Large intestine (tissue), 3 donors: ENCODE measurements around the gene RAD51B. TPM values are rescaled to one million over a fixed set of nuclear protein-coding genes. Genes with fewer than 3 reads are reported as not detected.

ENCODE experiments used
- DNase-seq, 2 donors: peaks; one replicate each; pipeline versions ENCODE4 v3.0.0 to v3.0.0-alpha.2; 2013
- H3K27ac ChIP-seq: one replicate; pipeline ENCODE4 v1.5.1; 2013; ENCODE audit warnings: low read length
- H3K27me3 ChIP-seq: 2 replicates; pipeline ENCODE4 v1.6.1; 2013; ENCODE audit warnings: low read length; ENCODE audit not compliant: control insufficient read depth, insufficient read depth
- H3K36me3 ChIP-seq: 2 replicates; pipeline ENCODE4 v1.6.1; 2013; ENCODE audit warnings: low read length; ENCODE audit not compliant: control insufficient read depth, insufficient read depth
- H3K4me1 ChIP-seq: one replicate; pipeline ENCODE4 v1.6.1; 2013; ENCODE audit warnings: low read length; ENCODE audit not compliant: control insufficient read depth, insufficient read depth
- H3K4me3 ChIP-seq: one replicate; pipeline ENCODE4 v1.5.1; 2013; ENCODE audit warnings: low read length
- H3K9me3 ChIP-seq: one replicate; pipeline ENCODE4 v1.6.1; 2013; ENCODE audit warnings: mild to moderate bottlenecking, low read depth, low read length, moderate library complexity; ENCODE audit not compliant: control insufficient read depth
- WGBS: methylation state at CpG from one replicate; pipeline ENCODE4 v1.1.5; 2013; ENCODE audit warnings: low lambda C conversion rate; ENCODE audit not compliant: insufficient coverage; 5-methylcytosine and 5-hydroxymethylcytosine counted together
- polyA plus RNA-seq: library from polyadenylated mRNA; unstranded; fragments of 120-200 nt; gene quantifications from one replicate; pipeline ENCODE4 v1.2.1, GENCODE V29; 2013

Gene RAD51B
- polyA plus RNA-seq, 1 donor: 6.4 TPM

DNA sequence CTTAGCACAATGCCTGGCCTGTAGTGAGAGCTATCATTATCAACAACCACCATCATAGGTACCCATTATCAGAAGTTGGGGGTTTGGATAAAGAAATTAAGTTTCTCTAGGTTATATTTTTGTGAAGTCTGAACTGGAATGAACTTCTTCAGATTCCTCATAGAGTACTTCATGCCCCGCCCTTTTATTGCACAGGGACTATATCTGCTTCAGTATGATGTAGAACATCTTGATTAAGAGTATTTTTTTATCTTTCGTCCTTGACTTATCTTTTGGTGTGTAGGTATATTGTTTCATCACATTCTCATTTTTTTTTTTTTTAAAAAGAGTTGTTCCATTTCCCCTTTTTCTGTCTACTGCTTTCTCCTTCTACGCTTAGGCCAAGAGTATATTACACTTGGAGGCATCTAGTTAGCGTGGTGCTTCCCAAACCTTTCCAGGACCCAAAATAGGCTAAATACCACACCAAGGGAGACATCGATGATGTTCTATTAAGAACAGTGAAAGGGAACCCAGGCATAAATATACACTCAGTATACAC lies 505.8 kb downstream of the RAD51B start:
- Histone ChIP-seq H3K4me1 (no peaks in the 10 kb centered on the region), H3K27ac (no peak overlapping the region), H3K36me3 (no peaks in the 10 kb centered on the region), H3K27me3 (no peaks in the 10 kb centered on the region), H3K9me3 (no peaks in the 10 kb centered on the region), H3K4me3 (no peak overlapping the region)
- no peak for DNase-seq
- 60% methylated on average over 1 of the region's 5 CpGs for WGBS

DNA sequence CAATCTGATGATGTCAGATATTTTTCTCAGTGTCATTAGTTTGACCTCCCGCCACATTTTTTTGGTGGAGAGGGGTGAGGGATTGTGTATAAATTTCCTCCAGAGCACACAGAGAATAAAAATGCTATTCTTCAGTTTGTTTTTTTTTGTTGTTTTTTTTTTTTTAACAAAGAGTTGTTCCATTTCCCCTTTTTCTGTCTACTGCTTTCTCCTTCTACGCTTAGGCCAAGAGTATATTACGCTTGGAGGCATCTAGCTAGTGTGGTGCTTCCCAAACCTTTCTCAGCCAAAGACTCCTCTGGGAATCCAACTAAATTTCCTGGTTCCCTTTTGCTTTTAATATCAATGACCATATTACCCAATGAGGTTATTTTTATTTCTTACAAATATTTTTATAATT lies 507.7 kb downstream of the RAD51B start:
- 100% methylated on average over 3 of the region's 3 CpGs for WGBS
- no peaks in the 10 kb centered on the region for H3K36me3 ChIP-seq
- no peaks in the 10 kb centered on the region for H3K4me1 ChIP-seq
- H3K27me3 ChIP-seq: no peaks in the 10 kb centered on the region
- H3K9me3 ChIP-seq: no peaks in the 10 kb centered on the region
- no peak overlapping the region for H3K27ac ChIP-seq
- no peak for DNase-seq
- H3K4me3 ChIP-seq: no peak overlapping the region

DNA sequence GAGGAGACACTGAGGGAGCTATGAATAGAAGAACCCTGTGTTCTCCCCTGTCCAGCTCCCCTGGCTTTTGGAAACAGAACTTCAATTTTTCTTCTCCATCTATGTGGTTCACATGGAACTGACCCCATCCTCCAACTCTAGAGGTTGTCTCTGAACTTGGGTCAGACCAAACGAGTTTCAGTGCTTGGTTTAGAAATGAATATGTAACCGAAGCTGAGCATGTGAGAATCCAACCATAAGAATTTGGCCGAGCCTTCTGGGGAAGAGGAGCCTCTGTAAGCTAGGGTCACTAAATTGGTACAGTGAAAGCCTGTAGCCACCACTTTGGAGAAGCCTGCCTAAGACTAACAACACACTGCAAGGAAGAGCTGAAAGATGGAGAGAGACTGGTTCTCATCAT lies 508.9 kb downstream of the RAD51B start:
- no peak for DNase-seq
- no peak overlapping the region for H3K27ac ChIP-seq
- H3K36me3 ChIP-seq: no peaks in the 10 kb centered on the region
- no peak overlapping the region for H3K4me3 ChIP-seq
- H3K4me1 ChIP-seq: no peaks in the 10 kb centered on the region
- WGBS: no CpG with 5 or more reads among the region's 3 CpGs
- H3K9me3 ChIP-seq: no peaks in the 10 kb centered on the region
- H3K27me3 ChIP-seq: no peaks in the 10 kb centered on the region

DNA sequence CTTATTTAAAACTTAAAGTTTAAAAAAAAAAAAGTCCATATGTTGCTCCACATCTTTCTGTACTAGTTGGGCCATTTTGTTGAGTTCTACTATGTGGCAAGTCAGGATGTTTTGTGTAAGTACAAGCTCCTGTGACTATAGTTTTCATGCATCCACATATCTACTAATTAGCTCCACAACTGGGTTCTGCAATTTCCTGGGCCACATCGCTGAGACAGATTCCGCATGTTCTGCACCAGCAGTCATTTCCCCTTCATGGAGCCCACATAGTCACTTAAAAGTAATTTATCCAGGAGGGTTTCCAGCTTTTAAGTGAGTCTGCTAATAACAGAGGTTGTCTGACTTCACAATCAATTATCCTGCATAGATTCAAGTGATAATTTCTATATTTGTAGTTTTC lies 511.8 kb downstream of the RAD51B start:
- H3K27me3 ChIP-seq: no peaks in the 10 kb centered on the region
- DNase-seq: no peak
- no peak overlapping the region for H3K4me3 ChIP-seq
- no peaks in the 10 kb centered on the region for H3K9me3 ChIP-seq
- no peak overlapping the region for H3K27ac ChIP-seq
- no peaks in the 10 kb centered on the region for H3K36me3 ChIP-seq
- H3K4me1 ChIP-seq: no peaks in the 10 kb centered on the region
- no CpG with 5 or more reads among the region's 2 CpGs for WGBS

DNA sequence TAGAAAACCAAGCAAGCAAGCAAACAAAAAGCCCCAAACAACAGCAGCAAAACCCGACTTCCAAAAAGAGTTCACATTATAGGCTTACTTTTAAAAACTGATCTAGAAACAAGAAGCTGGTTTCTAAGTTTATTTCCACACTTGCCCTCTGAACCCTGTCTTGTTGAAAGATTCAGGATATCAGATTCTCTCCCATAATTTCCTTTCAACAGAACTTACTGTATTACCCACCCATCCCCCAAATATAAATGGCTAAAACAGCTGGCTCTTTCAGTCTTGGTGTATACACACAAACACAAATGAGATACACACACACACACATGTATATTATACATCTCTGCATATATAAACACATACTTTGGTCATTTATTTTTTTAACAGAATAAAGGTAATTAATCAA lies 512.4 kb downstream of the RAD51B start:
- no peaks in the 10 kb centered on the region for H3K9me3 ChIP-seq
- H3K36me3 ChIP-seq: no peaks in the 10 kb centered on the region
- DNase-seq: peak in 1 of 2 donors; percentile 53
- no peak overlapping the region for H3K27ac ChIP-seq
- WGBS: no CpG with 5 or more reads among the region's 1 CpG
- H3K4me1 ChIP-seq: no peaks in the 10 kb centered on the region
- no peaks in the 10 kb centered on the region for H3K27me3 ChIP-seq
- H3K4me3 ChIP-seq: no peak overlapping the region

DNA sequence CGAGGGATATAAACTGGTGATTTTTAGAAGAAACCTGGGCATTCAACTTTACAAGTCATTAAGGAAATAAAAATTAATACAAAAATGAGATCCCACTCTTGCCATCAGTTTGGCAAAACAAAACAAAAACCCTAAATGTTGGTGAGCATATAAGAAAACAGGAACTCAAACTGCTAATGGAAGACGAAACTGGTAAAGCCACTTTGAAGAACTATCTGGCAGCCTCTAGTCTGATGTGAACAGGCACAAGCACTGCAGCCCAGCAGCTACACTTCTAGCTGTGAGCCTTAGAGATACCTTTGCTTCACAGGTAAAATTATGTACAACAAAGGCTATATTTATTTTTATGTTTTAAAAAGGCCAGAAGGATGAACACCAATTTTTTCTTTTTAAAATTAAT lies 513.7 kb downstream of the RAD51B start:
- DNase-seq: no peak
- Histone ChIP-seq H3K4me1 (no peaks in the 10 kb centered on the region), H3K4me3 (no peak overlapping the region), H3K27ac (no peak overlapping the region), H3K9me3 (no peaks in the 10 kb centered on the region), H3K27me3 (no peaks in the 10 kb centered on the region), H3K36me3 (no peaks in the 10 kb centered on the region)
- 89% methylated on average over 1 of the region's 2 CpGs for WGBS

DNA sequence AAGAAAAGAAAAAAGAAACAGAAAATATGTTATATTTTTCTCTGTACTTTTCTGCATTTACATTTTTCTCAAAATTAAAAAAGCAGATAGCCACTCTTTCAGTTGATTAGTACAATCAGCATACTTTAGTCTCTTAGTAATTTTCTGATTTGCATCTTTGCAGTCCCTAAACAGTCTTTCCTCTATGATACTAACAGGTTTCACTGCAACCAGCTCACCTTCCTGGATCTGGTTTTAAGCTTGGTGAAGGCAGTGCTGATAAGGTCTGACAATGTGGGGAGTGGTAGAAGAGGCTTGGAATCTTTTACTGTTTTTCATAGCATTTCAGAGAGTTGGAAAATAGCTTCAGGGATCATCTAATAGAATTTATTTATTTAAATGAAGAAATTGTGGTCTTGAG lies 515.7 kb downstream of the RAD51B start:
- no peaks in the 10 kb centered on the region for H3K36me3 ChIP-seq
- H3K4me1 ChIP-seq: no peaks in the 10 kb centered on the region
- H3K9me3 ChIP-seq: no peaks in the 10 kb centered on the region
- no peak overlapping the region for H3K4me3 ChIP-seq
- no peak overlapping the region for H3K27ac ChIP-seq
- H3K27me3 ChIP-seq: no peaks in the 10 kb centered on the region
- no peak for DNase-seq

DNA sequence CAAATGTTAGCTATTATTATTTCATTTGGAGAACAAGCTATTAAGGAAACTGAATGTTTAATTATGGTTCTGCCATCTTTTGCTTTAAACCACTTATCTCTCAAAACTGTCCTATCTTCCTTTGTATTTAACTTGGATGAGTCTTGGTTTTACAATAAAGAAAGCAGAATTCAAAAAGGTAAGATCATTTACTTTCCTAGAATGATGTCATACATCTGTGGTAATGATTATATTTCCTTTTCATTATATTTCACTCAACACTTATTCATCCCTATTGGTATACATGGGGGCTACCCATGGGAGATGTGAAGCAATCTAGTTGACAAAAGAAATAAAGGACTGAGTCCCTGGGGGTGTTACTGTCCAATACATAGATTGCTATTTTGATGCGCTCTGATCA lies 516.6 kb downstream of the RAD51B start:
- Histone ChIP-seq H3K4me1 (no peaks in the 10 kb centered on the region), H3K9me3 (no peaks in the 10 kb centered on the region), H3K4me3 (no peak overlapping the region), H3K36me3 (no peaks in the 10 kb centered on the region), H3K27ac (no peak overlapping the region), H3K27me3 (no peaks in the 10 kb centered on the region)
- 100% methylated on average over 1 of the region's 1 CpG for WGBS
- DNase-seq: no peak

DNA sequence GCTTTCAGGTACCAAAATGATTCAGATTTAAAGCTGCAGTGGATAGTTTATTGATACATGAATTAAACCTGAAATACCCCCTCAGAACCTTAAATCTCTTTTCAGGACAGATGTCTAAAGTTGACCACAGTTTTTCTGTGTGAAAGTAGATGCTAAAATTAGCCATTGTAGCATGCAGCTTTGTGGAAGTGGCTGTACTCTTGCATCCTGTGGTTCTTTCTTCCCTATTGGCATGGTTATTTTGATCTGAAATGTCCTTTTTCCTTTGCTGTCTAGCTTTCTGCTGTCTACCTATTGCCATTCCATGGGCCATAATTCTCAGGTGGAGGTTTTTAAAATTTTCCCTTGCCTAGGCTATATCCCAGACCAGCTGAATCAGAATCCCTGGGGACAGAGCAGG lies 517.7 kb downstream of the RAD51B start:
- Histone ChIP-seq H3K36me3 (no peaks in the 10 kb centered on the region), H3K27me3 (no peaks in the 10 kb centered on the region)
- no peak for DNase-seq

DNA sequence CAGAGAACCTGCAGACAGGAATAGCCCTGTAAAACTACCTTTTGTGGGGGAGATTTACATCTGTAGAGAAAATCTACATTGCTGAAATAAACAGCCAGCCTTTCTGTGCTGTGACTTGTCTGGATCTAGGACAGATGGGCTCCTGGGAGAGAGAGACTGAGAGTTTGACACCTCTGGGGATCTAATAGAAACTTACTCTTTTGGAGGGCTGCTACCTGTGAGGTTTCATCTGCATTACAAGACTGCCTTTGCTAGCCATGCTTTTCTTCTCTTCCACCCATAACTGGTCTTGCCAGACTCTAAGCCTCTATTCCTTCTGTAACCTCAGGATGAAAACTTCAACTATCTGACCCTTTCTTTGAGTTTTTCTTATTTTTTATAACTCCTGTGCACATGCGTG lies 520.7 kb downstream of the RAD51B start:
- H3K36me3 ChIP-seq: no peaks in the 10 kb centered on the region
- no peak overlapping the region for H3K27ac ChIP-seq
- H3K4me1 ChIP-seq: peaks cover 6% of the 10 kb centered on the region
- H3K27me3 ChIP-seq: no peaks in the 10 kb centered on the region
- H3K4me3 ChIP-seq: no peak overlapping the region
- 100% methylated on average over 1 of the region's 1 CpG for WGBS
- DNase-seq: no peak
- no peaks in the 10 kb centered on the region for H3K9me3 ChIP-seq

More for the DNA sequence above, 517.7 kb downstream of the RAD51B start:
- Histone ChIP-seq H3K4me3 (no peak overlapping the region), H3K27ac (no peak overlapping the region), H3K9me3 (no peaks in the 10 kb centered on the region), H3K4me1 (peaks cover 6% of the 10 kb centered on the region)

DNA sequence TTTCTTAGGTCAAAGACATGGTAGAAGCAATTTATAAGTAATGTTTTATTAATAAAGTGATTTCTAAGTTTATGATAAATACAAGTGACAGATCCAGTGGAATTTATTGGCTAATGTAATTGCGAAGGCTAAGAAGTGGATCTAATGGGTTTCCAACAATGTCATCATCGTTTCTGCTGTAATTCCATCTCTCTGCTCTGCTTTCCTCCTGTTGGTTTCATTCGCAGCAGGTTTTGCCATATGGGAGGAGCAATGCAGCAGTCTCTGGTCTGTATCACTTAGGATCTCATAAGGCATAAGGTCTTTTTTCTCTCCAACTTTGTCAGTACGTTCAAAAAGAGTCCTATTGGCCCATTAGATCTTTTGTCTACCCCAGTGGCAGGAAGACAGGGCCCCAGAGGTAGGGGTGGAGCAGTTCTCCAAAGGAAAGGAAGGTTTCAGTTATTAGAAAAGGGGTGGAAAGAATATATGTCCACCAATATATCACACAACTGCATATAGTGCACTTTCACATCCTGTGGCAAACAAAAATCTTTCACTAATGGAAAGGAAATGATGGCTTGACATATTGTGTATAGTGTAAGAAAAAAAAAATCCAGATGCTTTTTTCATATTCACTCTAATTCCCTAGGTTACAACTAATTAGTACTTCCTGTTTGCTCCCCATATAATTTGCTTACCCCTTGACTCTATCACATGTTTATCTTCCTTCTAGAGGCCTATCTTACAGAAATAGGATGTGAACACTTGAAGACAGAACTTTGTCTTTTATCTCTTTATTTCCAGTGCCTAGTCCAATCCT lies 522.0 kb downstream of the RAD51B start:
- H3K4me1 ChIP-seq: peaks cover 6% of the 10 kb centered on the region
- 100% methylated on average over 1 of the region's 4 CpGs for WGBS
- H3K4me3 ChIP-seq: no peak overlapping the region
- no peak for DNase-seq
- no peaks in the 10 kb centered on the region for H3K9me3 ChIP-seq
- no peaks in the 10 kb centered on the region for H3K36me3 ChIP-seq
- no peaks in the 10 kb centered on the region for H3K27me3 ChIP-seq
- no peak overlapping the region for H3K27ac ChIP-seq
